Stimulated activated effector memory CD8-positive, alpha-beta T cell treated with anti-CD3 and anti-CD28 coated beads, Interleukin-12 subunit alpha, Interleukin-12 subunit beta, amount 100 ng/mL, for 72 hours (primary cell): ENCODE results near the gene HES4.
"Not testable (repeated sequence)": the region's sequence is repeated elsewhere in the genome, so short reads cannot be mapped to it uniquely, and the experiment has no call there.

Source experiments
- ATAC-seq: fragments of 150-1000 bp; cut with Tn5 transposase; 2 replicates; pipeline ENCODE4 v1.10.0; 2021
- DNase-seq, 2 donors: peaks; one replicate each; pipeline ENCODE4 v3.0.0; 2021 to 2022; ENCODE audit warnings: low spot score in 2 of 2
- H3K27ac Mint-ChIP-seq: one replicate; pipeline ENCODE4 v1.8.0; 2022; ENCODE audit warnings: mild to moderate bottlenecking, mixed read lengths
- H3K36me3 Mint-ChIP-seq: one replicate; pipeline ENCODE4 v1.8.0; 2022; ENCODE audit warnings: mild to moderate bottlenecking, mixed read lengths
- H3K4me1 Mint-ChIP-seq: one replicate; pipeline ENCODE4 v1.8.0; 2022; ENCODE audit warnings: mixed read lengths
- H3K4me3 Mint-ChIP-seq: one replicate; pipeline ENCODE4 v1.8.0; 2022; ENCODE audit warnings: mild to moderate bottlenecking, mixed read lengths
- H3K9me3 Mint-ChIP-seq: one replicate; pipeline ENCODE4 v1.8.0; 2022; ENCODE audit warnings: mixed read lengths

The HES4 gene

GRCh38 chr1:1024771-1025699, 25.1 kb upstream of the HES4 start:
- Mint-ChIP-seq H3K4me3 (no peak overlapping the region), H3K4me1 (peaks cover 16% of the 10 kb centered on the region), H3K27ac (no peak overlapping the region), H3K9me3 (no peaks in the 10 kb centered on the region), H3K36me3 (peaks cover 7% of the 10 kb centered on the region)
- no peak for ATAC-seq
- DNase-seq: no peak

- DNase-seq (no peak), ATAC-seq (no peak)
- Mint-ChIP-seq H3K27ac (no peak overlapping the region), H3K36me3 (peaks cover 7% of the 10 kb centered on the region), H3K4me3 (no peak overlapping the region), H3K9me3 (no peaks in the 10 kb centered on the region), H3K4me1 (peaks cover 16% of the 10 kb centered on the region)
Observed at GRCh38 chr1:1024149-1024770, 24.4 kb upstream of the HES4 start.

- ATAC-seq (no peak), DNase-seq (no peak)
- no peak overlapping the region for H3K27ac Mint-ChIP-seq
- H3K4me3 Mint-ChIP-seq: no peak overlapping the region
- H3K9me3 Mint-ChIP-seq: no peaks in the 10 kb centered on the region
- H3K4me1 Mint-ChIP-seq: peaks cover 16% of the 10 kb centered on the region
- H3K36me3 Mint-ChIP-seq: peaks cover 7% of the 10 kb centered on the region
Observed at GRCh38 chr1:1023700-1024099, 23.8 kb upstream of the HES4 start.

GRCh38 chr1:1022302-1023009, 22.6 kb upstream of the HES4 start:
- Mint-ChIP-seq H3K36me3 (peaks cover 7% of the 10 kb centered on the region), H3K4me1 (peaks cover 16% of the 10 kb centered on the region), H3K4me3 (no peak overlapping the region), H3K27ac (no peak overlapping the region), H3K9me3 (no peaks in the 10 kb centered on the region)
- ATAC-seq (no peak), DNase-seq (no peak)

- no peak overlapping the region for H3K27ac Mint-ChIP-seq
- peaks cover 12% of the 10 kb centered on the region for H3K36me3 Mint-ChIP-seq
- ATAC-seq: no peak
- peak overlapping the region; percentile 52 for H3K4me3 Mint-ChIP-seq
- peaks cover 20% of the 10 kb centered on the region for H3K4me1 Mint-ChIP-seq
- DNase-seq: no peak
- no peaks in the 10 kb centered on the region for H3K9me3 Mint-ChIP-seq
Observed at GRCh38 chr1:1021920-1022259, 22.0 kb upstream of the HES4 start.

GRCh38 chr1:1021010-1021919, 21.4 kb upstream of the HES4 start:
- DNase-seq: no peak
- H3K27ac Mint-ChIP-seq: no peak overlapping the region

GRCh38 chr1:1020415-1021009, 20.6 kb upstream of the HES4 start:
- DNase-seq: no peak
- peak; percentile 6 for ATAC-seq
- Mint-ChIP-seq H3K4me3 (peak overlapping the region; percentile 52), H3K36me3 (peaks cover 12% of the 10 kb centered on the region), H3K4me1 (peaks cover 20% of the 10 kb centered on the region), H3K9me3 (no peaks in the 10 kb centered on the region), H3K27ac (no peak overlapping the region)

More at GRCh38 chr1:1021010-1021919, 21.4 kb upstream of the HES4 start:
- H3K4me1 Mint-ChIP-seq: peaks cover 20% of the 10 kb centered on the region
- H3K9me3 Mint-ChIP-seq: no peaks in the 10 kb centered on the region
- H3K36me3 Mint-ChIP-seq: peaks cover 12% of the 10 kb centered on the region
- ATAC-seq: no peak
- H3K4me3 Mint-ChIP-seq: peak overlapping the region; percentile 52

GRCh38 chr1:1020000-1020404, 20.1 kb upstream of the HES4 start, which contains the start of gene AGRN:
Gene AGRN (plus strand): TSS chr1:1020120. CDS start chr1:1020173, 53 bp downstream.
- ATAC-seq: peak; percentile 26
- Mint-ChIP-seq H3K4me1 (peaks cover 23% of the 10 kb centered on the region), H3K36me3 (peaks cover 12% of the 10 kb centered on the region), H3K4me3 (peak within 1 kb of the TSS; percentile 52), H3K27ac (no peak within 1 kb of the TSS), H3K9me3 (no peaks in the 10 kb centered on the region)
- DNase-seq: peak in 1 of 2 donors; percentile 76

GRCh38 chr1:1019122-1019999, 19.5 kb upstream of the HES4 start:
- DNase-seq (peak; percentile 83 to 88), ATAC-seq (peak; percentile 80)
- Mint-ChIP-seq H3K27ac (no peak overlapping the region), H3K9me3 (no peaks in the 10 kb centered on the region), H3K4me1 (peaks cover 29% of the 10 kb centered on the region), H3K4me3 (peak overlapping the region; percentile 52), H3K36me3 (peaks cover 12% of the 10 kb centered on the region)

- Mint-ChIP-seq H3K4me1 (peaks cover 38% of the 10 kb centered on the region), H3K36me3 (peaks cover 14% of the 10 kb centered on the region)
- not testable (repeated sequence) for ATAC-seq, H3K4me3 Mint-ChIP-seq, H3K9me3 Mint-ChIP-seq, H3K27ac Mint-ChIP-seq, DNase-seq
Observed at GRCh38 chr1:1018321-1018685, 18.4 kb upstream of the HES4 start.

- not testable (repeated sequence) for H3K9me3 Mint-ChIP-seq, H3K27ac Mint-ChIP-seq, H3K4me3 Mint-ChIP-seq, ATAC-seq, DNase-seq
- Mint-ChIP-seq H3K36me3 (peaks cover 12% of the 10 kb centered on the region), H3K4me1 (peaks cover 36% of the 10 kb centered on the region)
Observed at GRCh38 chr1:1017397-1018320, 17.8 kb upstream of the HES4 start.

- H3K4me1 Mint-ChIP-seq: peaks cover 28% of the 10 kb centered on the region
- ATAC-seq (no peak), DNase-seq (no peak)
- peak overlapping the region; percentile 95 for H3K4me3 Mint-ChIP-seq
- H3K36me3 Mint-ChIP-seq: peaks cover 12% of the 10 kb centered on the region
- H3K9me3 Mint-ChIP-seq: no peaks in the 10 kb centered on the region
- H3K27ac Mint-ChIP-seq: peak overlapping the region; percentile 96
Observed at GRCh38 chr1:1014799-1015681, 15.1 kb upstream of the HES4 start.
